ENCODE results near the gene XRCC6. TPM values are rescaled to one million over a fixed set of nuclear protein-coding genes. Genes with fewer than 3 reads are reported as not detected.

The XRCC6 gene
- total and polyA plus RNA-seq, 9 donors, result 205 to 289 (median 226) TPM

- DNase-seq, result no peak
- Histone ChIP-seq H3K4me3 (ENCODE audit: low read length) (no peak overlapping the region), H3K4me1 (ENCODE audit: control insufficient read depth, insufficient read depth, low read length) (no peaks in the 10 kb centered on the region), H3K36me3 (ENCODE audit: control insufficient read depth, insufficient read depth, low read length) (peaks cover 61% of the 10 kb centered on the region), H3K27me3 (ENCODE audit: control insufficient read depth, insufficient read depth, low read length) (no peaks in the 10 kb centered on the region), H3K27ac (ENCODE audit: low read length) (no peak overlapping the region), H3K9me3 (replicated peaks; ENCODE audit: control insufficient read depth, low read depth, low read length) (no peaks in the 10 kb centered on the region)
- no CpG with 5 or more reads among the region's 6 CpGs for WGBS (ENCODE audit: insufficient coverage)
Observed at GRCh38 chr22:41642331-41643110, 21.4 kb downstream of the XRCC6 start.

GRCh38 chr22:41647771-41648170, 26.7 kb downstream of the XRCC6 start:
- no peak overlapping the region for H3K4me3 ChIP-seq (ENCODE audit: low read length)
- no peaks in the 10 kb centered on the region for H3K4me1 ChIP-seq (ENCODE audit: control insufficient read depth, insufficient read depth, low read length)
- peaks cover 69% of the 10 kb centered on the region for H3K36me3 ChIP-seq (ENCODE audit: control insufficient read depth, insufficient read depth, low read length)
- no peak for DNase-seq
- no CpG with 5 or more reads among the region's 3 CpGs for WGBS (ENCODE audit: insufficient coverage)
- no peaks in the 10 kb centered on the region for H3K9me3 ChIP-seq (replicated peaks; ENCODE audit: control insufficient read depth, low read depth, low read length)
- H3K27ac ChIP-seq (ENCODE audit: low read length), result no peak overlapping the region
- no peaks in the 10 kb centered on the region for H3K27me3 ChIP-seq (ENCODE audit: control insufficient read depth, insufficient read depth, low read length)

- H3K9me3 ChIP-seq (replicated peaks; ENCODE audit: control insufficient read depth, low read depth, low read length), result no peaks in the 10 kb centered on the region
- no peak for DNase-seq
- no peak overlapping the region for H3K4me3 ChIP-seq (ENCODE audit: low read length)
- H3K36me3 ChIP-seq (ENCODE audit: control insufficient read depth, insufficient read depth, low read length), result peaks cover 69% of the 10 kb centered on the region
- H3K4me1 ChIP-seq (ENCODE audit: control insufficient read depth, insufficient read depth, low read length), result no peaks in the 10 kb centered on the region
- WGBS (ENCODE audit: insufficient coverage), result no CpG with 5 or more reads among the region's 1 CpG
- H3K27ac ChIP-seq (ENCODE audit: low read length), result no peak overlapping the region
- H3K27me3 ChIP-seq (ENCODE audit: control insufficient read depth, insufficient read depth, low read length), result no peaks in the 10 kb centered on the region
Observed at GRCh38 chr22:41648432-41648831, 27.3 kb downstream of the XRCC6 start.

GRCh38 chr22:41650229-41650628, 29.1 kb downstream of the XRCC6 start:
- H3K9me3 ChIP-seq (replicated peaks; ENCODE audit: control insufficient read depth, low read depth, low read length), result no peaks in the 10 kb centered on the region
- no peak overlapping the region for H3K4me3 ChIP-seq (ENCODE audit: low read length)
- peaks cover 79% of the 10 kb centered on the region for H3K36me3 ChIP-seq (ENCODE audit: control insufficient read depth, insufficient read depth, low read length)
- no peak overlapping the region for H3K27ac ChIP-seq (ENCODE audit: low read length)
- no CpG with 5 or more reads among the region's 1 CpG for WGBS (ENCODE audit: insufficient coverage)
- no peaks in the 10 kb centered on the region for H3K27me3 ChIP-seq (ENCODE audit: control insufficient read depth, insufficient read depth, low read length)
- DNase-seq, result no peak
- no peaks in the 10 kb centered on the region for H3K4me1 ChIP-seq (ENCODE audit: control insufficient read depth, insufficient read depth, low read length)

GRCh38 chr22:41650821-41651220, 29.7 kb downstream of the XRCC6 start:
- no peak overlapping the region for H3K4me3 ChIP-seq (ENCODE audit: low read length)
- H3K27ac ChIP-seq (ENCODE audit: low read length), result no peak overlapping the region
- H3K36me3 ChIP-seq (ENCODE audit: control insufficient read depth, insufficient read depth, low read length), result peaks cover 78% of the 10 kb centered on the region
- H3K27me3 ChIP-seq (ENCODE audit: control insufficient read depth, insufficient read depth, low read length), result no peaks in the 10 kb centered on the region
- DNase-seq, result no peak
- WGBS (ENCODE audit: insufficient coverage), result 87% methylated on average over 9 of the region's 11 CpGs
- no peaks in the 10 kb centered on the region for H3K4me1 ChIP-seq (ENCODE audit: control insufficient read depth, insufficient read depth, low read length)
- no peaks in the 10 kb centered on the region for H3K9me3 ChIP-seq (replicated peaks; ENCODE audit: control insufficient read depth, low read depth, low read length)

GRCh38 chr22:41654322-41654721, 33.2 kb downstream of the XRCC6 start:
- Histone ChIP-seq H3K4me1 (ENCODE audit: control insufficient read depth, insufficient read depth, low read length) (no peaks in the 10 kb centered on the region), H3K36me3 (ENCODE audit: control insufficient read depth, insufficient read depth, low read length) (peaks cover 91% of the 10 kb centered on the region), H3K9me3 (replicated peaks; ENCODE audit: control insufficient read depth, low read depth, low read length) (no peaks in the 10 kb centered on the region), H3K27ac (ENCODE audit: low read length) (no peak overlapping the region), H3K4me3 (ENCODE audit: low read length) (no peak overlapping the region), H3K27me3 (ENCODE audit: control insufficient read depth, insufficient read depth, low read length) (no peaks in the 10 kb centered on the region)
- no peak for DNase-seq
- 100% methylated on average over 1 of the region's 3 CpGs for WGBS (ENCODE audit: insufficient coverage)

GRCh38 chr22:41656556-41656955, 35.5 kb downstream of the XRCC6 start:
- WGBS (ENCODE audit: insufficient coverage), result no CpG with 5 or more reads among the region's 5 CpGs
- Histone ChIP-seq H3K4me3 (ENCODE audit: low read length) (no peak overlapping the region), H3K4me1 (ENCODE audit: control insufficient read depth, insufficient read depth, low read length) (no peaks in the 10 kb centered on the region), H3K27ac (ENCODE audit: low read length) (no peak overlapping the region), H3K36me3 (ENCODE audit: control insufficient read depth, insufficient read depth, low read length) (peaks cover 91% of the 10 kb centered on the region), H3K27me3 (ENCODE audit: control insufficient read depth, insufficient read depth, low read length) (no peaks in the 10 kb centered on the region), H3K9me3 (replicated peaks; ENCODE audit: control insufficient read depth, low read depth, low read length) (no peaks in the 10 kb centered on the region)
- DNase-seq, result no peak

- Histone ChIP-seq H3K27me3 (ENCODE audit: control insufficient read depth, insufficient read depth, low read length) (no peaks in the 10 kb centered on the region), H3K9me3 (replicated peaks; ENCODE audit: control insufficient read depth, low read depth, low read length) (no peaks in the 10 kb centered on the region), H3K27ac (ENCODE audit: low read length) (no peak overlapping the region), H3K4me1 (ENCODE audit: control insufficient read depth, insufficient read depth, low read length) (no peaks in the 10 kb centered on the region), H3K36me3 (ENCODE audit: control insufficient read depth, insufficient read depth, low read length) (peaks cover 87% of the 10 kb centered on the region), H3K4me3 (ENCODE audit: low read length) (no peak overlapping the region)
- DNase-seq, result no peak
- 91% methylated on average over 6 of the region's 6 CpGs for WGBS (ENCODE audit: insufficient coverage)
Observed at GRCh38 chr22:41657709-41658108, 36.6 kb downstream of the XRCC6 start.

GRCh38 chr22:41658869-41659268, 37.8 kb downstream of the XRCC6 start:
- H3K4me1 ChIP-seq (ENCODE audit: control insufficient read depth, insufficient read depth, low read length), result no peaks in the 10 kb centered on the region
- H3K4me3 ChIP-seq (ENCODE audit: low read length), result no peak overlapping the region
- H3K27me3 ChIP-seq (ENCODE audit: control insufficient read depth, insufficient read depth, low read length), result no peaks in the 10 kb centered on the region
- H3K36me3 ChIP-seq (ENCODE audit: control insufficient read depth, insufficient read depth, low read length), result peaks cover 87% of the 10 kb centered on the region
- H3K27ac ChIP-seq (ENCODE audit: low read length), result no peak overlapping the region
- no peaks in the 10 kb centered on the region for H3K9me3 ChIP-seq (replicated peaks; ENCODE audit: control insufficient read depth, low read depth, low read length)
- DNase-seq, result no peak
- WGBS (ENCODE audit: insufficient coverage), result 98% methylated on average over 12 of the region's 17 CpGs

- Histone ChIP-seq H3K27ac (ENCODE audit: low read length) (no peak overlapping the region), H3K4me1 (ENCODE audit: control insufficient read depth, insufficient read depth, low read length) (no peaks in the 10 kb centered on the region), H3K36me3 (ENCODE audit: control insufficient read depth, insufficient read depth, low read length) (peaks cover 84% of the 10 kb centered on the region), H3K27me3 (ENCODE audit: control insufficient read depth, insufficient read depth, low read length) (no peaks in the 10 kb centered on the region), H3K4me3 (ENCODE audit: low read length) (no peak overlapping the region), H3K9me3 (replicated peaks; ENCODE audit: control insufficient read depth, low read depth, low read length) (no peaks in the 10 kb centered on the region)
- WGBS (ENCODE audit: insufficient coverage), result no CpG with 5 or more reads among the region's 1 CpG
- no peak for DNase-seq
Observed at GRCh38 chr22:41659941-41660340, 38.8 kb downstream of the XRCC6 start.

GRCh38 chr22:41660416-41660815, 39.3 kb downstream of the XRCC6 start:
- Histone ChIP-seq H3K4me1 (ENCODE audit: control insufficient read depth, insufficient read depth, low read length) (no peaks in the 10 kb centered on the region), H3K36me3 (ENCODE audit: control insufficient read depth, insufficient read depth, low read length) (peaks cover 79% of the 10 kb centered on the region), H3K9me3 (replicated peaks; ENCODE audit: control insufficient read depth, low read depth, low read length) (no peaks in the 10 kb centered on the region), H3K27me3 (ENCODE audit: control insufficient read depth, insufficient read depth, low read length) (no peaks in the 10 kb centered on the region), H3K27ac (ENCODE audit: low read length) (no peak overlapping the region), H3K4me3 (ENCODE audit: low read length) (no peak overlapping the region)
- WGBS (ENCODE audit: insufficient coverage), result 91% methylated on average over 3 of the region's 3 CpGs
- no peak for DNase-seq
